Endodermal cell (in vitro differentiated cells): ENCODE results near the gene PLXNA2. TPM values are rescaled to one million over a fixed set of nuclear protein-coding genes. Genes with fewer than 3 reads are reported as not detected.

Experiments used
- DNase-seq: peaks from one replicate; pipeline ENCODE4 v3.0.0-alpha.2; 2017
- H3K27ac ChIP-seq: 2 replicates; pipeline ENCODE4 v1.5.1; 2013; ENCODE audit warnings: mild to moderate bottlenecking, low read depth, low read length, moderate library complexity
- H3K27me3 ChIP-seq: 2 replicates; pipeline ENCODE4 v1.6.1; 2013; ENCODE audit warnings: mild to moderate bottlenecking, low read length, moderate library complexity; ENCODE audit not compliant: insufficient read depth, control insufficient read depth, poor library complexity, severe bottlenecking
- H3K36me3 ChIP-seq: 2 replicates; pipeline ENCODE4 v1.7.0; 2013; ENCODE audit warnings: mild to moderate bottlenecking, low read length, moderate library complexity; ENCODE audit not compliant: control insufficient read depth, insufficient read depth
- H3K4me1 ChIP-seq: one replicate; pipeline ENCODE4 v1.7.0; 2013; ENCODE audit warnings: low read length; ENCODE audit not compliant: control insufficient read depth, insufficient read depth
- H3K4me3 ChIP-seq: 2 replicates; pipeline ENCODE4 v1.5.1; 2013; ENCODE audit warnings: mild to moderate bottlenecking, low read length, moderate library complexity
- H3K9ac ChIP-seq: 2 replicates; pipeline ENCODE4 v1.6.1; 2013; ENCODE audit warnings: mild to moderate bottlenecking, low read length, moderate library complexity; ENCODE audit not compliant: poor library complexity, severe bottlenecking; ENCODE audit errors: extremely low read depth
- H3K9me3 ChIP-seq: 2 replicates; pipeline ENCODE4 v1.6.1; 2013; ENCODE audit warnings: mild to moderate bottlenecking, low read length, moderate library complexity; ENCODE audit not compliant: control insufficient read depth
- H3K27ac Mint-ChIP-seq: 2 replicates; pipeline ENCODE4 v1.8.0; 2020; ENCODE audit warnings: mixed read lengths
- H3K27me3 Mint-ChIP-seq: 2 replicates; pipeline ENCODE4 v1.8.0; 2021; ENCODE audit warnings: mild to moderate bottlenecking, mixed read lengths; ENCODE audit not compliant: insufficient read depth
- H3K36me3 Mint-ChIP-seq: 2 replicates; pipeline ENCODE4 v1.8.0; 2020; ENCODE audit warnings: low read depth, mixed read lengths
- H3K4me1 Mint-ChIP-seq: 2 replicates; pipeline ENCODE4 v1.8.0; 2020; ENCODE audit warnings: mixed read lengths
- H3K4me3 Mint-ChIP-seq: 2 replicates; pipeline ENCODE4 v1.8.0; 2020; ENCODE audit warnings: mild to moderate bottlenecking, moderate library complexity, mixed read lengths
- H3K9me3 Mint-ChIP-seq: 2 replicates; pipeline ENCODE4 v1.8.0; 2020; ENCODE audit warnings: mild to moderate bottlenecking, mixed read lengths
- CTCF ChIP-seq: fragments of 200-600 bp; sonication (generic); conservative IDR thresholded peaks from 2 replicates; pipeline ENCODE4 v1.5.0; 2021; ENCODE audit warnings: antibody characterized with exemption, mild to moderate bottlenecking
- WGBS, 2 experiments: methylation state at CpG; one replicate each; pipeline versions ENCODE4 v1.1.5 to v1.1.7; 2013; ENCODE audit warnings: missing lambda C conversion rate in 2 of 2, mixed read lengths in 1 of 2; ENCODE audit not compliant: insufficient coverage in 1 of 2, insufficient read length in 1 of 2; 5-methylcytosine and 5-hydroxymethylcytosine counted together
- total RNA-seq, 2 donors: library from RNA; stranded (reverse); fragmentation: NEBNext Ultra II Directional in 1 of 2; extraction: Animal tissue kit (Norgen Biotek cat#: 25700) in 1 of 2; gene quantifications; 2 replicates in 1 of 2; 3 replicates in 1 of 2; pipeline ENCODE4 v1.2.1, GENCODE V29; 2021

PLXNA2 gene
- total RNA-seq, 2 donors from 2014 or later = 61.2 to 86.1 TPM

GRCh38 chr1:208163539-208163938 lies 80.6 kb downstream of the PLXNA2 start:
- H3K4me3 ChIP-seq = no peak overlapping the region
- no peaks in the 10 kb centered on the region for H3K9me3 Mint-ChIP-seq
- H3K4me1 Mint-ChIP-seq = peaks cover 93% of the 10 kb centered on the region
- H3K27me3 ChIP-seq = no peaks in the 10 kb centered on the region
- H3K9ac ChIP-seq = no peak overlapping the region
- DNase-seq = no peak
- H3K4me3 Mint-ChIP-seq = no peak overlapping the region
- peaks cover 82% of the 10 kb centered on the region for H3K36me3 ChIP-seq
- no peak for TF ChIP-seq CTCF
- H3K9me3 ChIP-seq = no peaks in the 10 kb centered on the region
- no peaks in the 10 kb centered on the region for H3K27me3 Mint-ChIP-seq
- H3K27ac ChIP-seq = no peak overlapping the region
- H3K4me1 ChIP-seq = peaks cover 78% of the 10 kb centered on the region
- WGBS, 2 experiments = 90 to 100% methylated on average over 1 of the region's 1 CpG
- no peak overlapping the region for H3K27ac Mint-ChIP-seq
- peaks cover 6% of the 10 kb centered on the region for H3K36me3 Mint-ChIP-seq

GRCh38 chr1:208162903-208163302 lies 81.3 kb downstream of the PLXNA2 start:
- Mint-ChIP-seq H3K4me3 (no peak overlapping the region), H3K36me3 (peaks cover 6% of the 10 kb centered on the region), H3K27me3 (no peaks in the 10 kb centered on the region), H3K4me1 (peaks cover 96% of the 10 kb centered on the region), H3K9me3 (no peaks in the 10 kb centered on the region), H3K27ac (no peak overlapping the region)
- no peak overlapping the region for H3K27ac ChIP-seq
- TF ChIP-seq CTCF = no peak
- H3K4me3 ChIP-seq = no peak overlapping the region
- peaks cover 84% of the 10 kb centered on the region for H3K4me1 ChIP-seq
- DNase-seq = no peak
- WGBS, 2 experiments = 100% methylated on average over 1 of the region's 1 CpG; no CpG with 5 or more reads in 1 of the 2 experiments
- H3K36me3 ChIP-seq = peaks cover 80% of the 10 kb centered on the region
- no peak overlapping the region for H3K9ac ChIP-seq
- H3K9me3 ChIP-seq = no peaks in the 10 kb centered on the region
- no peaks in the 10 kb centered on the region for H3K27me3 ChIP-seq

GRCh38 chr1:208161656-208162375 lies 82.4 kb downstream of the PLXNA2 start:
- H3K4me1 Mint-ChIP-seq = peaks cover 96% of the 10 kb centered on the region
- Histone ChIP-seq H3K9me3 (no peaks in the 10 kb centered on the region), H3K4me3 (no peak overlapping the region), H3K36me3 (peaks cover 81% of the 10 kb centered on the region), H3K27ac (no peak overlapping the region), H3K9ac (no peak overlapping the region), H3K27me3 (no peaks in the 10 kb centered on the region), H3K4me1 (peaks cover 78% of the 10 kb centered on the region)
- no peak for TF ChIP-seq CTCF
- H3K27ac Mint-ChIP-seq = no peak overlapping the region
- no peak for DNase-seq
- no peaks in the 10 kb centered on the region for H3K9me3 Mint-ChIP-seq
- H3K36me3 Mint-ChIP-seq = peaks cover 6% of the 10 kb centered on the region
- H3K4me3 Mint-ChIP-seq = no peak overlapping the region
- 90 to 95% methylated on average over 5 to 6 of the region's 6 CpGs for WGBS, 2 experiments
- no peaks in the 10 kb centered on the region for H3K27me3 Mint-ChIP-seq
